Adrenal gland (tissue), 5 donors: ENCODE results near the gene BATF3.

Experiments used
- CTCF ChIP-seq, 6 experiments: fragments of 450-650 bp in 4 of 6; fragments of 200-600 bp in 2 of 6; sonication (generic) in 1 of 6; IDR thresholded peaks; 1 replicate in 5 of 6; 2 replicates in 1 of 6; pipeline versions ENCODE4 v1.5.1 to v1.8.0; 2016 to 2021; ENCODE audit warnings: antibody characterized with exemption in 6 of 6, mild to moderate bottlenecking in 2 of 6, moderate library complexity in 1 of 6
- POLR2A ChIP-seq, 2 donors: fragments of 450-650 bp; IDR thresholded peaks; one replicate each; pipeline ENCODE4 v1.6.1; 2017; ENCODE audit warnings: antibody characterized with exemption in 2 of 2, mild to moderate bottlenecking in 2 of 2, moderate library complexity in 1 of 2
- donor health status: DM: no; HTN: no; CAD: no.

GRCh38 chr1:212655668-212656440, 43.8 kb downstream of the BATF3 start:
- no peak for TF ChIP-seq CTCF (IDR thresholded peaks at IDR 0.05)
- no peak for TF ChIP-seq POLR2A (IDR thresholded peaks at IDR 0.05)
